Right atrium auricular region (tissue), 2 donors: ENCODE measurements around the gene SLIT1. TPM values are rescaled to one million over a fixed set of nuclear protein-coding genes. Genes with fewer than 3 reads are reported as not detected.
A peak's percentile ranks its signal among the peaks of the same experiment; 100 is the strongest.

ENCODE experiments used
- DNase-seq: peaks from one replicate; pipeline ENCODE4 v3.0.0-alpha.2; 2019; ENCODE audit warnings: low spot score
- H3K27ac ChIP-seq, 2 donors: fragments of 200-600 bp; sonication (generic); 1 replicate in 1 of 2; 2 replicates in 1 of 2; pipeline ENCODE4 v1.5.1; 2016 to 2019
- H3K27me3 ChIP-seq, 2 donors: fragments of 200-600 bp; sonication (generic); one replicate each; pipeline versions ENCODE4 v1.5.1 to v1.6.0; 2017 to 2019
- H3K36me3 ChIP-seq: fragments of 200-600 bp; sonication (generic); one replicate; pipeline ENCODE4 v1.5.1; 2016
- H3K4me1 ChIP-seq, 2 donors: fragments of 200-600 bp; sonication (generic); one replicate each; pipeline versions ENCODE4 v1.5.1 to v1.6.0; 2017 to 2019
- H3K4me3 ChIP-seq, 2 donors: fragments of 200-600 bp; sonication (generic); 1 replicate in 1 of 2; 2 replicates in 1 of 2; pipeline ENCODE4 v1.5.1; 2017 to 2019; ENCODE audit warnings: mild to moderate bottlenecking in 1 of 2, moderate library complexity in 1 of 2
- H3K9me3 ChIP-seq, 2 donors: fragments of 200-600 bp; sonication (generic); one replicate each; pipeline ENCODE4 v1.5.1; 2019
- total RNA-seq, 2 donors: library from RNA; depleted of rRNA; stranded (reverse); fragments of >200 nt; gene quantifications; one replicate each; pipeline ENCODE4 v1.1.0, GENCODE V29; 2016
- TF ChIP-seq, protein P1 (sequence below), 2 donors: fragments of 200-600 bp; sonication (generic); IDR thresholded peaks; one replicate each; pipeline ENCODE4 v1.5.1; 2019; ENCODE audit warnings: antibody characterized with exemption in 2 of 2

The SLIT1 gene
- total RNA-seq, 2 donors from 2014 or later: not detected

DNA sequence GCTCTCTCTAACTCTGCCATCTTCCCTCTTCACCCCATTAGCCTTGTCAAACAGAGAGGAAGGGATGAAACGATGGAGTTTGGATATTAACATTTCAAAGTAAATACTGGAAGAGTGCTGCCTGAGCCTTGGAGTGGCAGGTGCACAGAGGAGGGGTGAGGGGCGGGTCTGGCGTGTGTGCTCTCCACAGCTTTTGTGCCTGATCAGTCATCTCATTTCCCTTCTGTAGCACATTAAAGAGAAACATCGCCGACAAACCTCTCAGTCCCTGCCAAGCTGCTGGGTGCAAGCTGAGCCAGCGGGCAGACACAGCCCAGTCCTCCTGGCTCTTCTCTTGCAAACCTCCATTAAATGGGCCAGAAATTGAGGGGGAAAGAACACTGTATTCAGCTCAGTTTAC lies 76.2 kb downstream of the SLIT1 start:
- no peak for DNase-seq
- TF ChIP-seq, protein P1, sequence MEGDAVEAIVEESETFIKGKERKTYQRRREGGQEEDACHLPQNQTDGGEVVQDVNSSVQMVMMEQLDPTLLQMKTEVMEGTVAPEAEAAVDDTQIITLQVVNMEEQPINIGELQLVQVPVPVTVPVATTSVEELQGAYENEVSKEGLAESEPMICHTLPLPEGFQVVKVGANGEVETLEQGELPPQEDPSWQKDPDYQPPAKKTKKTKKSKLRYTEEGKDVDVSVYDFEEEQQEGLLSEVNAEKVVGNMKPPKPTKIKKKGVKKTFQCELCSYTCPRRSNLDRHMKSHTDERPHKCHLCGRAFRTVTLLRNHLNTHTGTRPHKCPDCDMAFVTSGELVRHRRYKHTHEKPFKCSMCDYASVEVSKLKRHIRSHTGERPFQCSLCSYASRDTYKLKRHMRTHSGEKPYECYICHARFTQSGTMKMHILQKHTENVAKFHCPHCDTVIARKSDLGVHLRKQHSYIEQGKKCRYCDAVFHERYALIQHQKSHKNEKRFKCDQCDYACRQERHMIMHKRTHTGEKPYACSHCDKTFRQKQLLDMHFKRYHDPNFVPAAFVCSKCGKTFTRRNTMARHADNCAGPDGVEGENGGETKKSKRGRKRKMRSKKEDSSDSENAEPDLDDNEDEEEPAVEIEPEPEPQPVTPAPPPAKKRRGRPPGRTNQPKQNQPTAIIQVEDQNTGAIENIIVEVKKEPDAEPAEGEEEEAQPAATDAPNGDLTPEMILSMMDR (IDR thresholded peaks at IDR 0.05): no peak
- H3K4me1 ChIP-seq: no peaks in the 10 kb centered on the region
- H3K36me3 ChIP-seq: no peaks in the 10 kb centered on the region
- no peaks in the 10 kb centered on the region for H3K27me3 ChIP-seq
- H3K9me3 ChIP-seq: no peaks in the 10 kb centered on the region
- H3K27ac ChIP-seq: no peak overlapping the region
- no peak overlapping the region for H3K4me3 ChIP-seq

DNA sequence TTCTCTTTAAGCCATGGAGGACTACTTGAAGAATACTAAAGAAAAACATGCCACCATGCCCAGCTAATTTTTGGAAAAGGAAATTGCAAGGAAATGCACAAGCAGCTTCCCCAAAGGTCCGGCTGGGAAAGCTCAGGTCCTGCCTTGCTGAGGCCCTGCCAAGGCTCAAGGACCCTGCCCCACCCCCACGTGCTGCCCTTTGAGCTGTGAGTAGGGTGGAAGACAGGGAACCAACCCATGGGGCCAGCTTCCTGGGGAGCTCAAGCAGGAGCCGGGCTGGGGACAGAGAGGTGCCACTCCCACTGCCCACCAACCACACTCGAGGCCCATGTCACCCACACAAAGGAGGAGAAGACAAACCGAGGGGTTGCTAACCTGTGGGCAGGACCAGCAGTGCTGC lies 78.2 kb downstream of the SLIT1 start:
- no peak overlapping the region for H3K4me3 ChIP-seq
- H3K4me1 ChIP-seq: peaks cover 0 to 8% of the 10 kb centered on the region in 2 donors
- no peak for DNase-seq
- TF ChIP-seq, protein P1 (IDR thresholded peaks at IDR 0.05): no peak
- no peaks in the 10 kb centered on the region for H3K27me3 ChIP-seq
- no peaks in the 10 kb centered on the region for H3K36me3 ChIP-seq
- H3K27ac ChIP-seq: no peak overlapping the region
- H3K9me3 ChIP-seq: no peaks in the 10 kb centered on the region

DNA sequence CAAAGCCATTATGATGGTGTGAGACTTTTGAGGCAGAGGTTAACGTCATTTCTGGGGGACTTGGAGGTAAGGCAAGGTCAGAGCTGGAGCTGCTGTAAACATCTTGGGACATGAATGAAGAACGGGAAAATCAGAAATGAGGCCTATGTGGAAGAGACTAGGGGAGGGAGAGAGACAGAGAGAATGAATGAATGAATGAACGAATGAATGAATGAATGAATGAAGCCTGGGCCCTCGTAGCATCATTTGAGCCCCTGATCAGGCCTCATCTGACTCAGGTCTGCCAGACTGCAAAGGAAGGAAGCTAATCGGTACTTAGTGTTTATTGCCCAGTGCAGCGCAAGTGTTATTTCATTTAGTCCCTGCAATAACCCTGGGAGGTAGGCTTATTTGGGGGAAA lies 79.6 kb downstream of the SLIT1 start:
- no peak overlapping the region for H3K4me3 ChIP-seq
- no peaks in the 10 kb centered on the region for H3K27me3 ChIP-seq
- H3K4me1 ChIP-seq: peaks cover 0 to 8% of the 10 kb centered on the region in 2 donors
- H3K9me3 ChIP-seq: no peaks in the 10 kb centered on the region
- H3K27ac ChIP-seq: no peak overlapping the region
- no peak for DNase-seq
- TF ChIP-seq, protein P1 (IDR thresholded peaks at IDR 0.05): no peak
- no peaks in the 10 kb centered on the region for H3K36me3 ChIP-seq

DNA sequence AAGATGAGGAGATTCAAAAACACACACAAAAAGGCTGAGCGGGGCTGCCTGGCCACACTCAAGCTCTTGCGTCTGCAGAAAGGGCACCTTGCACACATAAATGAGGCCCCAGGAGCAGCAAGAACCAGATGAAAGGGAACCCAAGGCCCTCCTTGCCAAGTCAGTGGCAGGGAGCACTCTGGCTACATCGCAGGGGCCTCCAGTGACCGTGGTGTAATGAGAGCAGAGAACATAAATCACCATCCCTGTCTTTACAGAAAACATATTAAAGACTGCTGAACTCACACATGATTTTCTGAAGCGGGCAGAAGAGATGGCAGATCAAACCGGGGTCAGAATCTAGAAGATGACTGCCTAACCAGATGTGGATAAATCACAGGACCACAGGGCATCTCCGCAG lies 80.5 kb downstream of the SLIT1 start:
- no peak for DNase-seq

DNA sequence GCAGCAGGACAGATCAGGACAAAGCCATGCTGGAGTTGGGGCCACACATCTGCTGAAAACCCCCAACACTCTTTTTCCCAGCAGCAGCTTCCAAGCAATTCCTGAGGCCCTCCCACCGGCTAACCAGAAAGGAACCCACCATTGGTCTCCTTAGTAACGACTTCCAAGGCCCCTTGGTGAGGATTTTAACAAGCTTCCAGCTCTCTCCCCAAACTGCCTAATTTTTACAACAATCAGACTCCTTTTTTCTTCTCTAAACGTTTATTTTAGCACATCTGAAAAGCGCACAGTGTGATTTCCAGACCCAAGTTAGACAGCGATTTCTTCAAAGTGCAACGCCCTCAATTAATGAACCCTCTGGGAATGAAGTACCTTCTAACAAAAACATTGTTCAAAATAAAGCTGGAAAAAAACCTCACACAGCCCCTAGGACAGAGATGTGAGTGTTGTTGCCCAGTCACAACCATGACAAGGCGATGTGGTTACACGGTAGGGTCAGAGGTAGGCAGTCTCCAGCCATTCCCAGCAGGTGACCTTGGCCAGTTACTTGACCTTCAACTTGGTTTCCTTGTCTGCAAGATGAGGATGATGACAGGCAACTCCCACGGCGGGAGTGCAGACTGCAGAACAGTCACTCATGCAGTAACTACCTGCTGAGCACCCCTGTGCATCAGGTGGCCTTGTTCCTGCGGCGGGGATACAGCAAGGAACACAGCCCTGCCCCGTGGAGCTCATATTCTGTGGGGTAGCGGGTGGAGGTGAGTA lies 82.3 kb downstream of the SLIT1 start:
- no peak for DNase-seq
- H3K4me1 ChIP-seq: peaks cover 0 to 8% of the 10 kb centered on the region in 2 donors
- no peaks in the 10 kb centered on the region for H3K36me3 ChIP-seq
- H3K9me3 ChIP-seq: no peaks in the 10 kb centered on the region
- H3K4me3 ChIP-seq: no peak overlapping the region
- H3K27ac ChIP-seq: peak overlapping the region in 1 of 2 donors; percentile 48
- TF ChIP-seq, protein P1 (IDR thresholded peaks at IDR 0.05): no peak
- no peaks in the 10 kb centered on the region for H3K27me3 ChIP-seq

More for the DNA sequence above, 80.5 kb downstream of the SLIT1 start:
- Histone ChIP-seq H3K9me3 (no peaks in the 10 kb centered on the region), H3K4me1 (peaks cover 0 to 8% of the 10 kb centered on the region in 2 donors), H3K27me3 (no peaks in the 10 kb centered on the region), H3K36me3 (no peaks in the 10 kb centered on the region), H3K27ac (no peak overlapping the region), H3K4me3 (no peak overlapping the region)
- TF ChIP-seq, protein P1 (IDR thresholded peaks at IDR 0.05): no peak

DNA sequence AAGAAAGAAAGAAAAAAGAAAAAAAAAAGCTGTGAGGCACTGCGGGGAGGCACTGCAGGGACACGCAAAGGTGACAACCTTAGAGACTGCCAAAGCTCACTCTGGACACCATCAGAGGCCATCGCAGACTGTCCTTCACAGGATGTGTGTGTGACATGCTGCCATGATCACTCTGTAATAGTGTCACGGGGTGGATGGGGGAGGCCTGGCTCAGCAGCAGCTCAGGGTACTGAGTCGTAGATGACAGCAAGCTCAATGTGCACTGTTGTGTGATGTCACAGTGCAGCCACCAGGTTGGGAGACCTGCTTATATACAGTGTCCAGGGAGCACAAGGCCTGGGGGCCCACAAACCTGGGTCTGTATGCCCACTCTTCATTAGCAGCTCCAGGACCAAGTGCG lies 83.3 kb downstream of the SLIT1 start:
- TF ChIP-seq, protein P1 (IDR thresholded peaks at IDR 0.05): peak in 1 of 2 donors; percentile 16
- Histone ChIP-seq H3K27ac (peak overlapping the region in 1 of 2 donors; percentile 48), H3K4me3 (no peak overlapping the region), H3K27me3 (no peaks in the 10 kb centered on the region), H3K9me3 (no peaks in the 10 kb centered on the region), H3K4me1 (peaks cover 0 to 8% of the 10 kb centered on the region in 2 donors), H3K36me3 (no peaks in the 10 kb centered on the region)
- DNase-seq: peak; percentile 66
